HCT116 (cell line): ENCODE results near the gene NOL4L.

Source experiments
- CEBPB ChIP-seq: IDR thresholded peaks from 2 replicates; pipeline ENCODE4 v1.6.1; 2012; ENCODE audit warnings: low read depth
- EZH2 ChIP-seq: fragments of 200-600 bp; sonication (generic); IDR thresholded peaks from 2 replicates; pipeline ENCODE4 v1.6.1; 2017; ENCODE audit warnings: antibody characterized with exemption, mixed run types
- EZH2phosphoT487 ChIP-seq: fragments of 200-600 bp; IDR thresholded peaks from 2 replicates; pipeline ENCODE4 v1.6.1; 2018; ENCODE audit warnings: antibody characterized with exemption, borderline replicate concordance
- FOSL1 ChIP-seq: IDR thresholded peaks from 2 replicates; pipeline ENCODE4 v1.6.1; 2012; ENCODE audit warnings: low read depth
- POLR2A ChIP-seq: IDR thresholded peaks from 2 replicates; pipeline ENCODE4 v1.7.0; 2011; ENCODE audit warnings: borderline replicate concordance; ENCODE audit not compliant: insufficient read depth, insufficient read length; ENCODE audit errors: extremely low read depth
- POLR2AphosphoS5 ChIP-seq: IDR thresholded peaks from 2 replicates; pipeline ENCODE4 v1.6.1; 2011; ENCODE audit warnings: mild to moderate bottlenecking, low read depth, low read length, moderate library complexity
- YY1 ChIP-seq: IDR thresholded peaks from 2 replicates; pipeline ENCODE4 v1.6.1; 2011; ENCODE audit warnings: low read length, low read depth, moderate library complexity, mild to moderate bottlenecking; ENCODE audit not compliant: insufficient replicate concordance; ENCODE audit errors: extremely low read depth
- ZNF274 ChIP-seq: fragments of 200-500 bp; sonication (Bioruptor generic); IDR thresholded peaks from 2 replicates; pipeline ENCODE4 v1.6.1; 2014; ENCODE audit warnings: mild to moderate bottlenecking, low read depth, low read length, inconsistent platforms
- TF ChIP-seq, protein P1 (sequence below), 3 experiments: fragments of 200-600 bp in 1 of 3; sonication (generic) in 1 of 3; IDR thresholded peaks in 2 of 3; conservative IDR thresholded peaks in 1 of 3; 2 replicates each; pipeline ENCODE4 v1.5.1; 2012 to 2017; ENCODE audit warnings: low read depth in 2 of 3, low read length in 2 of 3, antibody characterized with exemption in 1 of 3, borderline replicate concordance in 1 of 3, control low read depth in 1 of 3, mild to moderate bottlenecking in 1 of 3, mixed read lengths in 1 of 3, mixed run types in 1 of 3, moderate library complexity in 1 of 3; ENCODE audit not compliant: insufficient read depth in 1 of 3
- TF ChIP-seq, protein P2 (sequence below): IDR thresholded peaks from 2 replicates; pipeline ENCODE4 v1.6.1; 2012
- TF ChIP-seq, protein P3 (sequence below): IDR thresholded peaks from 2 replicates; pipeline ENCODE4 v1.6.1; 2011; ENCODE audit warnings: mild to moderate bottlenecking, low read length, moderate library complexity; ENCODE audit not compliant: insufficient replicate concordance; ENCODE audit errors: extremely low read depth

DNA sequence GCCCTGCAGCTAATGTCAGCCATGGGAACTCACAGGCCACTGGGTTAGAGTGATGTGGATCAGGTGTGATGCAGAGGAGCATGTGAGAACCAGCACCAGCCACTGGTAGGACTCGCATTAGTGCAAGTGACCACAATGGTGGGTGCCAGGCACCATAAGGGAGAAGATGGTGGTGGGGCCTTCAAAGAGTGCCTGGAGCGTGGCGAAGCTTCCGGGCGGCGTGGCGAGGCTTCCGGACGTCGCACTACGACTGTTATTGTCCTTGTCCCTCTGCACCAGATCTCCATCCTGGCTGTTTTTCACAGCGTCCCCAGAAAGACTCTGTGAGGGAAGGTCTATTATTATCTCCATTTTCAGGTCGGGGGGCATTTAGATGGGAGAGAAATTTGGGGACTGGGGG lies 44.7 kb upstream of the NOL4L start:
- no peak for TF ChIP-seq POLR2AphosphoS5
- TF ChIP-seq EZH2phosphoT487: no peak
- no peak for TF ChIP-seq EZH2
- TF ChIP-seq, protein P1, sequence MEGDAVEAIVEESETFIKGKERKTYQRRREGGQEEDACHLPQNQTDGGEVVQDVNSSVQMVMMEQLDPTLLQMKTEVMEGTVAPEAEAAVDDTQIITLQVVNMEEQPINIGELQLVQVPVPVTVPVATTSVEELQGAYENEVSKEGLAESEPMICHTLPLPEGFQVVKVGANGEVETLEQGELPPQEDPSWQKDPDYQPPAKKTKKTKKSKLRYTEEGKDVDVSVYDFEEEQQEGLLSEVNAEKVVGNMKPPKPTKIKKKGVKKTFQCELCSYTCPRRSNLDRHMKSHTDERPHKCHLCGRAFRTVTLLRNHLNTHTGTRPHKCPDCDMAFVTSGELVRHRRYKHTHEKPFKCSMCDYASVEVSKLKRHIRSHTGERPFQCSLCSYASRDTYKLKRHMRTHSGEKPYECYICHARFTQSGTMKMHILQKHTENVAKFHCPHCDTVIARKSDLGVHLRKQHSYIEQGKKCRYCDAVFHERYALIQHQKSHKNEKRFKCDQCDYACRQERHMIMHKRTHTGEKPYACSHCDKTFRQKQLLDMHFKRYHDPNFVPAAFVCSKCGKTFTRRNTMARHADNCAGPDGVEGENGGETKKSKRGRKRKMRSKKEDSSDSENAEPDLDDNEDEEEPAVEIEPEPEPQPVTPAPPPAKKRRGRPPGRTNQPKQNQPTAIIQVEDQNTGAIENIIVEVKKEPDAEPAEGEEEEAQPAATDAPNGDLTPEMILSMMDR (IDR thresholded peaks at IDR 0.05 in 2 of 3, conservative IDR thresholded peaks at IDR 0.05 in 1 of 3; ENCODE audit: borderline replicate concordance in 1 of 3, insufficient read depth in 1 of 3, low read depth in 2 of 3, low read length in 2 of 3): no peak
- TF ChIP-seq, protein P2, sequence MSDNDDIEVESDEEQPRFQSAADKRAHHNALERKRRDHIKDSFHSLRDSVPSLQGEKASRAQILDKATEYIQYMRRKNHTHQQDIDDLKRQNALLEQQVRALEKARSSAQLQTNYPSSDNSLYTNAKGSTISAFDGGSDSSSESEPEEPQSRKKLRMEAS: no peak
- TF ChIP-seq CEBPB: no peak
- TF ChIP-seq YY1: no peak
- no peak for TF ChIP-seq ZNF274
- TF ChIP-seq POLR2A: no peak
- TF ChIP-seq FOSL1: no peak
- TF ChIP-seq, protein P3, sequence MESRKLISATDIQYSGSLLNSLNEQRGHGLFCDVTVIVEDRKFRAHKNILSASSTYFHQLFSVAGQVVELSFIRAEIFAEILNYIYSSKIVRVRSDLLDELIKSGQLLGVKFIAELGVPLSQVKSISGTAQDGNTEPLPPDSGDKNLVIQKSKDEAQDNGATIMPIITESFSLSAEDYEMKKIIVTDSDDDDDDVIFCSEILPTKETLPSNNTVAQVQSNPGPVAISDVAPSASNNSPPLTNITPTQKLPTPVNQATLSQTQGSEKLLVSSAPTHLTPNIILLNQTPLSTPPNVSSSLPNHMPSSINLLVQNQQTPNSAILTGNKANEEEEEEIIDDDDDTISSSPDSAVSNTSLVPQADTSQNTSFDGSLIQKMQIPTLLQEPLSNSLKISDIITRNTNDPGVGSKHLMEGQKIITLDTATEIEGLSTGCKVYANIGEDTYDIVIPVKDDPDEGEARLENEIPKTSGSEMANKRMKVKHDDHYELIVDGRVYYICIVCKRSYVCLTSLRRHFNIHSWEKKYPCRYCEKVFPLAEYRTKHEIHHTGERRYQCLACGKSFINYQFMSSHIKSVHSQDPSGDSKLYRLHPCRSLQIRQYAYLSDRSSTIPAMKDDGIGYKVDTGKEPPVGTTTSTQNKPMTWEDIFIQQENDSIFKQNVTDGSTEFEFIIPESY: no peak
